ENCODE data around the gene CPAMD8.

The CPAMD8 gene

DNA sequence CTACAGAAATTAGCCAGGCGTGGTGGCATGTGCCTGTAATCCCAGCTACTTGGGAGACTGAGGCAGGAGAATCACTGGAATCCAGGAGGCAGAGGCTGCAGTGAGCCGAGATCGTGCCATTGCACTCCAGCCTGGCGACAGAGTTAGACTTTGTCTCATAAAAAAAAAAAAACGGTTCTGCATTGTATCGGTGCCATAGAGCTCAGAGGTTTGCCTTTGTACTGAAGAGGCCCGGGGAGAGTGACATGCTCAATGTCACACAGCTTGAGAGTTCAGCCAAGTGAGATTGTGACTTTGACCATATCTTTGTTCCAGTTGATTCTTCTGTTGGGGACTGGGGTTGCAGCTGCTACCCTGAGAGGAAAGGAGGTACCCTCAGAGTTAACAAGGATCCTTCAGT lies 44.3 kb upstream of the CPAMD8 start:
- no peak for DNase-seq
- H3K27ac Mint-ChIP-seq, result no peak overlapping the region
- no peaks in the 10 kb centered on the region for H3K9me3 Mint-ChIP-seq
- peaks cover 1% of the 10 kb centered on the region for H3K27me3 Mint-ChIP-seq (ENCODE audit: low read depth, poor library complexity)
- H3K36me3 Mint-ChIP-seq (ENCODE audit: low read depth), result peaks cover 29% of the 10 kb centered on the region
- no peak for TF ChIP-seq CTCF (IDR thresholded peaks at IDR 0.05)
- no peak overlapping the region for H3K4me3 Mint-ChIP-seq
- H3K4me1 Mint-ChIP-seq, result peaks cover 63% of the 10 kb centered on the region

DNA sequence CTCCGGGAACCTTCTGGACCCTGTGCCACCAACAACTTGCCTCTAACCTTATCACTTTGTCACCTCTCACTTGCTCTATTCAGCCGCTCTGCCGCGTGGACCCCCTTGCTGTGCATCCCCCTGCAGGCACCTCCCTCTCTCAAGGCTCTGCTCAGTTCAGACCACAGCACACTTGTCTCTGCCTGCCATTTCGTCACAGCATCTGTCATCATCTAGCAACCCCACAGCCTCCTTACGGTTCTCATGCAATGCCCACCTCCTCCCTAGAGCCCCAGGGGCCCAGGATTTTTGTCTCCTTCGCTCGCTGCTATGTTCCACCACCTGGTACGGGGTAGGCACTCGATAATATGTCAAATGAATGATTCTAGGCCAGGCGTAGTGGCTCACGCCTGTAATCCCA lies 43.8 kb upstream of the CPAMD8 start:
- Mint-ChIP-seq H3K4me3 (no peak overlapping the region), H3K27me3 (ENCODE audit: low read depth, poor library complexity) (peaks cover 2% of the 10 kb centered on the region), H3K9me3 (no peaks in the 10 kb centered on the region), H3K4me1 (peaks cover 63% of the 10 kb centered on the region), H3K36me3 (ENCODE audit: low read depth) (peaks cover 30% of the 10 kb centered on the region), H3K27ac (peak overlapping the region; percentile 42)
- no peak for TF ChIP-seq CTCF (IDR thresholded peaks at IDR 0.05)
- no peak for DNase-seq

DNA sequence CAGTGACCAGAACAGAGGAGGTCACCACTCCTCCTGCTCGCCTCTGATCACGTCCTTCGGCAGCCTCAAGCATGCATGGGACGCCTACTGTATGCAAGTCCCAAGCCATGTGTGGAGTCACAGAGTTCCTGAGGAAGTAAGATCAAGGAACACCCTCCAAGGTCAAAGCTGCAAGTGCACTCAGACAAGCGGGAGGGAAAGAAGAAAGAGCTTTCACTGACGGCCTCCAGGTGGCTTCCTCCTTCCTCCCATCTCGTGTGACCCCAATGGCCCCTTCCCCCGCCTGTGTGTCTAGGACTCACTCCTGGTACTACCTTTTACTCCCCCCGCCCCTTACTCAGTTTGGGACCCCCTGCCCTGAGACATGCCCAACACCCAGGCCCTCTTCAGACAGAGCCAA lies 42.6 kb upstream of the CPAMD8 start:
- Mint-ChIP-seq H3K9me3 (no peaks in the 10 kb centered on the region), H3K4me3 (no peak overlapping the region), H3K4me1 (peaks cover 54% of the 10 kb centered on the region), H3K36me3 (ENCODE audit: low read depth) (peaks cover 42% of the 10 kb centered on the region), H3K27me3 (ENCODE audit: low read depth, poor library complexity) (peaks cover 2% of the 10 kb centered on the region), H3K27ac (peak overlapping the region; percentile 27)
- DNase-seq, result no peak
- TF ChIP-seq CTCF (IDR thresholded peaks at IDR 0.05), result no peak

- Mint-ChIP-seq H3K36me3 (ENCODE audit: low read depth) (peaks cover 53% of the 10 kb centered on the region), H3K27me3 (ENCODE audit: low read depth, poor library complexity) (peaks cover 2% of the 10 kb centered on the region), H3K27ac (peak overlapping the region; percentile 53), H3K4me1 (peaks cover 10% of the 10 kb centered on the region), H3K9me3 (no peaks in the 10 kb centered on the region), H3K4me3 (no peak overlapping the region)
- no peak for DNase-seq
- no peak for TF ChIP-seq CTCF (IDR thresholded peaks at IDR 0.05)
These were observed 36.8 kb upstream of the CPAMD8 start for GRCh38 chr19:17063428-17063827.

DNA sequence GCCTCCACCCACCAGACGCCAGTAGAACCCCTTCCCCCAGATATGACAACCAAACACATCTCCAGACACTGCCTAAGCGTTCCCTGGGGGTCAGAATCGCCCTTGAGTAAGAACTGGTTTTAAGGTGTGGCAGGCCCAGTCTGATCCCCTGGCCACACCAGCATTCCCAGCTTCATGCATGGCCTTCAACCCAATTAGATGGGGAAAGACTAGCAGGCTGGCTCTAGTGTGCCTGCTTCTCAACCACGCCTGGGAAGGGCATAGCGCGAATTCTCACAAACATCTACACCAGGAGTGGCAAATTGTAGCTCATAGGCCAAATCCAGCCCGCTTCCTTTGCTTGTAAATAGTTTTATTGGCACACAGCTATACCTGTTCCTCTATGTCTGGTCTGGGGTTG lies 35.1 kb upstream of the CPAMD8 start:
- no peak for DNase-seq
- Mint-ChIP-seq H3K9me3 (no peaks in the 10 kb centered on the region), H3K36me3 (ENCODE audit: low read depth) (peaks cover 52% of the 10 kb centered on the region), H3K27ac (no peak overlapping the region), H3K4me3 (no peak overlapping the region), H3K4me1 (no peaks in the 10 kb centered on the region), H3K27me3 (ENCODE audit: low read depth, poor library complexity) (peaks cover 2% of the 10 kb centered on the region)
- no peak for TF ChIP-seq CTCF (IDR thresholded peaks at IDR 0.05)

- Mint-ChIP-seq H3K9me3 (no peaks in the 10 kb centered on the region), H3K4me1 (no peaks in the 10 kb centered on the region), H3K4me3 (no peak overlapping the region), H3K27ac (no peak overlapping the region), H3K27me3 (ENCODE audit: low read depth, poor library complexity) (peaks cover 2% of the 10 kb centered on the region), H3K36me3 (ENCODE audit: low read depth) (peaks cover 48% of the 10 kb centered on the region)
- no peak for DNase-seq
- no peak for TF ChIP-seq CTCF (IDR thresholded peaks at IDR 0.05)
These were observed 34.6 kb upstream of the CPAMD8 start for GRCh38 chr19:17061205-17061604.
